NCI-H146 treated with DMSO at 0.1 percent for 48 hours (cell line): Measurements from ENCODE around the gene APOA5.
"Not testable (repeated sequence)": the region's sequence is repeated elsewhere in the genome, so short reads cannot be mapped to it uniquely, and the experiment has no call there.

ENCODE experiments used
- DNase-seq: peaks from one replicate; lab custom pipeline; 2025; ENCODE audit not compliant: unreplicated experiment; lab: John Stamatoyannopoulos, UW

The APOA5 gene

GRCh38 chr11:116776522-116776984 lies 15.1 kb downstream of the APOA5 start:
- DNase-seq: no peak

GRCh38 chr11:116775975-116776374 lies 15.7 kb downstream of the APOA5 start:
- no peak for DNase-seq

GRCh38 chr11:116774661-116775060 lies 17.0 kb downstream of the APOA5 start:
- DNase-seq: no peak

- peak; percentile 69 for DNase-seq
These were observed 18.2 kb downstream of the APOA5 start for GRCh38 chr11:116773203-116774097.

- peak; percentile 71 for DNase-seq
These were observed 19.1 kb downstream of the APOA5 start, which contains the start of gene BUD13 for GRCh38 chr11:116772443-116773202. Gene BUD13 (minus strand): TSS chr11:116772987. CDS start chr11:116772964, 23 bp downstream.

- no peak for DNase-seq
These were observed 19.7 kb downstream of the APOA5 start for GRCh38 chr11:116771935-116772334.

GRCh38 chr11:116762132-116762531 lies 29.5 kb downstream of the APOA5 start:
- no peak for DNase-seq

- DNase-seq: not testable (repeated sequence)
These were observed 35.6 kb downstream of the APOA5 start for GRCh38 chr11:116756044-116756443.

- DNase-seq: no peak
These were observed 41.5 kb downstream of the APOA5 start for GRCh38 chr11:116750070-116750718.

GRCh38 chr11:116742104-116742503 lies 49.6 kb downstream of the APOA5 start:
- no peak for DNase-seq

GRCh38 chr11:116740741-116741140 lies 50.9 kb downstream of the APOA5 start:
- DNase-seq: no peak
